Activated CD8-positive, alpha-beta T cell treated with anti-CD3 and anti-CD28 coated beads for 36 hours (primary cell): ENCODE measurements around the gene CAB39. TPM values are rescaled to one million over a fixed set of nuclear protein-coding genes. Genes with fewer than 3 reads are reported as not detected.

ENCODE experiments used
- ATAC-seq: fragments of 200-7000 bp; cut with Tn5 transposase; one replicate; pipeline ENCODE4 v1.10.0; 2021; ENCODE audit warnings: mild to moderate bottlenecking, moderate library complexity
- CTCF ChIA-PET: fragments of 350-600 bp; sonication (Branson Sonifier 250); formaldehyde crosslinking; loops from one replicate; lab custom pipeline; 2021; ENCODE audit warnings: antibody characterized with exemption; lab: Charles Lee
- POLR2A ChIA-PET: fragments of 350-600 bp; sonication (Branson Sonifier 250); formaldehyde crosslinking; loops from one replicate; lab custom pipeline; 2021; ENCODE audit warnings: antibody characterized with exemption; lab: Charles Lee
- DNase-seq: peaks from one replicate; pipeline ENCODE4 v3.0.0-alpha.2; 2020
- H3K27ac Mint-ChIP-seq: one replicate; pipeline ENCODE4 v1.8.0; 2021; ENCODE audit warnings: mild to moderate bottlenecking, mixed read lengths
- H3K27me3 Mint-ChIP-seq: one replicate; pipeline ENCODE4 v1.8.0; 2021; ENCODE audit warnings: mixed read lengths
- H3K36me3 Mint-ChIP-seq: one replicate; pipeline ENCODE4 v1.8.0; 2021; ENCODE audit warnings: low read depth, mixed read lengths
- H3K4me1 Mint-ChIP-seq: one replicate; pipeline ENCODE4 v1.8.0; 2021; ENCODE audit warnings: low read depth, mixed read lengths
- H3K4me3 Mint-ChIP-seq: one replicate; pipeline ENCODE4 v1.8.0; 2021; ENCODE audit warnings: mild to moderate bottlenecking, moderate library complexity, mixed read lengths
- H3K9me3 Mint-ChIP-seq: one replicate; pipeline ENCODE4 v1.8.0; 2021; ENCODE audit warnings: mixed read lengths
- CTCF ChIP-seq: fragments of 200-600 bp; IDR thresholded peaks from one replicate; pipeline ENCODE4 v1.8.0; 2022; ENCODE audit warnings: antibody characterized with exemption, mild to moderate bottlenecking
- intact Hi-C: fragments of 100-400 bp; cut with micrococcal nuclease; formaldehyde crosslinking; loops from one replicate; pipeline ENCODE4 v1.10.0; 2022
- total RNA-seq, 2 experiments: library from RNA; stranded (reverse); gene quantifications; one replicate each; pipeline ENCODE4 v1.2.3, GENCODE V29; 2021

The CAB39 gene
- total RNA-seq, 2 experiments from 2014 or later, result 119 to 120 TPM

GRCh38 chr2:230685178-230685577 is 27.5 kb upstream of the CAB39 start:
- Mint-ChIP-seq H3K27me3 (no peaks in the 10 kb centered on the region), H3K4me1 (peaks cover 21% of the 10 kb centered on the region), H3K4me3 (no peak overlapping the region), H3K27ac (no peak overlapping the region), H3K36me3 (no peaks in the 10 kb centered on the region), H3K9me3 (no peaks in the 10 kb centered on the region)
- POLR2A ChIA-PET, result interaction anchor here (1.5 to 1.9 kb wide), 3 partner anchors 18 to 28 kb away, joined by 4 to 6 read pairs (median 6); partner anchors contain the start of gene CAB39
- intact Hi-C loops, result no loop called here
- TF ChIP-seq CTCF, result no peak
- CTCF ChIA-PET, result interaction anchor here (0.7 to 1.7 kb wide), 5 partner anchors 13 to 42 kb away, joined by 3 to 4 read pairs (median 3); partner anchors contain the start of gene CAB39
- ATAC-seq, result no peak
- no peak for DNase-seq

- intact Hi-C loops, result no loop called here
- H3K27ac Mint-ChIP-seq, result no peak overlapping the region
- no peak for ATAC-seq
Measured at GRCh38 chr2:230687498-230687897, 25.1 kb upstream of the CAB39 start.

GRCh38 chr2:230688490-230688889 is 24.2 kb upstream of the CAB39 start:
- no peak overlapping the region for H3K27ac Mint-ChIP-seq
- H3K4me1 Mint-ChIP-seq, result peaks cover 16% of the 10 kb centered on the region
- no peak overlapping the region for H3K4me3 Mint-ChIP-seq
- ATAC-seq (no peak), DNase-seq (no peak)
- ChIA-PET POLR2A (no interaction called here), CTCF (interaction anchor here (1.0 kb wide), 1 partner anchor 10 kb away, joined by 4 read pairs; no protein-coding TSS in a partner anchor)
- H3K36me3 Mint-ChIP-seq, result no peaks in the 10 kb centered on the region
- H3K27me3 Mint-ChIP-seq, result no peaks in the 10 kb centered on the region
- no peaks in the 10 kb centered on the region for H3K9me3 Mint-ChIP-seq
- intact Hi-C loops, result no loop called here
- no peak for TF ChIP-seq CTCF

More at GRCh38 chr2:230687498-230687897, 25.1 kb upstream of the CAB39 start:
- ChIA-PET POLR2A (interaction anchor here (1.0 to 1.4 kb wide), 2 partner anchors 9 to 27 kb away, joined by 3 to 4 read pairs; no protein-coding TSS in a partner anchor), CTCF (interaction anchor here (1.0 kb wide), 1 partner anchor 9 kb away, joined by 4 read pairs; no protein-coding TSS in a partner anchor)
- no peaks in the 10 kb centered on the region for H3K9me3 Mint-ChIP-seq
- H3K36me3 Mint-ChIP-seq, result no peaks in the 10 kb centered on the region
- peaks cover 14% of the 10 kb centered on the region for H3K4me1 Mint-ChIP-seq
- H3K27me3 Mint-ChIP-seq, result no peaks in the 10 kb centered on the region
- H3K4me3 Mint-ChIP-seq, result no peak overlapping the region
- no peak for TF ChIP-seq CTCF
- DNase-seq, result no peak

- TF ChIP-seq CTCF, result no peak
- ATAC-seq (no peak), DNase-seq (no peak)
- Mint-ChIP-seq H3K36me3 (no peaks in the 10 kb centered on the region), H3K4me3 (no peak overlapping the region), H3K27me3 (no peaks in the 10 kb centered on the region), H3K4me1 (peaks cover 14% of the 10 kb centered on the region), H3K9me3 (no peaks in the 10 kb centered on the region), H3K27ac (no peak overlapping the region)
- POLR2A ChIA-PET, result interaction anchor here (0.9 kb wide), 1 partner anchor 71 kb away, joined by 3 read pairs; no protein-coding TSS in a partner anchor
- intact Hi-C loops, result no loop called here
- CTCF ChIA-PET, result no interaction called here
Measured at GRCh38 chr2:230690439-230690838, 22.2 kb upstream of the CAB39 start.

- Mint-ChIP-seq H3K27me3 (no peaks in the 10 kb centered on the region), H3K4me1 (peaks cover 14% of the 10 kb centered on the region), H3K4me3 (no peak overlapping the region), H3K9me3 (no peaks in the 10 kb centered on the region), H3K27ac (no peak overlapping the region), H3K36me3 (no peaks in the 10 kb centered on the region)
- intact Hi-C loops, result no loop called here
- CTCF ChIA-PET, result no interaction called here
- no peak for TF ChIP-seq CTCF
- POLR2A ChIA-PET, result no interaction called here
- ATAC-seq (no peak), DNase-seq (no peak)
Measured at GRCh38 chr2:230691005-230691647, 21.5 kb upstream of the CAB39 start.
